Bronchial epithelial cell (primary cell): Measurements from ENCODE around the gene EP400. TPM values are rescaled to one million over a fixed set of nuclear protein-coding genes. Genes with fewer than 3 reads are reported as not detected.

ENCODE experiments used
- DNase-seq: peaks from one replicate; pipeline ENCODE4 v3.0.0-alpha.2; 2010; ENCODE audit warnings: low read depth
- FAIRE-seq: peaks from 2 replicates; lab custom pipeline; 2011; peaks lifted over from hg19 to GRCh38; lab: Jason Lieb, UNC
- H3K27me3 ChIP-seq: 2 replicates; pipeline ENCODE4 v1.5.1; 2011; ENCODE audit warnings: low read length; ENCODE audit not compliant: control insufficient read depth, insufficient read depth
- H3K36me3 ChIP-seq: 2 replicates; pipeline ENCODE4 v1.5.1; 2011; ENCODE audit warnings: low read length; ENCODE audit not compliant: control insufficient read depth, insufficient read depth
- H3K4me3 ChIP-seq: 2 replicates; pipeline ENCODE4 v1.5.1; 2011; ENCODE audit warnings: mild to moderate bottlenecking, low read depth, low read length, control low read depth
- CTCF ChIP-seq: IDR thresholded peaks from 2 replicates; pipeline ENCODE4 v1.5.1; 2011; ENCODE audit warnings: mild to moderate bottlenecking, moderate library complexity, low read length, control low read depth, inconsistent platforms; ENCODE audit not compliant: insufficient read depth, severe bottlenecking
- total RNA-seq: library from RNA; depleted of rRNA; stranded (reverse); fragments of >200 nt; gene quantifications from 2 replicates; pipeline ENCODE4 v1.2.1, GENCODE V29; 2014

The EP400 gene
- total RNA-seq, 1 donor from 2014 or later, result 5.8 TPM

GRCh38 chr12:131904346-131904745 lies 45.4 kb upstream of the EP400 start:
- no peaks in the 10 kb centered on the region for H3K27me3 ChIP-seq
- FAIRE-seq (no peak), DNase-seq (no peak)
- H3K36me3 ChIP-seq, result peaks cover 10% of the 10 kb centered on the region
- TF ChIP-seq CTCF, result no peak
- H3K4me3 ChIP-seq, result no peak overlapping the region

GRCh38 chr12:131905081-131905629 lies 44.6 kb upstream of the EP400 start:
- no peak for TF ChIP-seq CTCF
- Histone ChIP-seq H3K36me3 (peaks cover 13% of the 10 kb centered on the region), H3K4me3 (no peak overlapping the region), H3K27me3 (no peaks in the 10 kb centered on the region)
- DNase-seq, result no peak
- FAIRE-seq, result no peak

GRCh38 chr12:131905630-131906091 lies 44.1 kb upstream of the EP400 start:
- no peak for TF ChIP-seq CTCF
- DNase-seq, result no peak
- Histone ChIP-seq H3K4me3 (no peak overlapping the region), H3K27me3 (no peaks in the 10 kb centered on the region), H3K36me3 (peaks cover 15% of the 10 kb centered on the region)
- FAIRE-seq, result no peak

- no peaks in the 10 kb centered on the region for H3K27me3 ChIP-seq
- TF ChIP-seq CTCF, result no peak
- H3K4me3 ChIP-seq, result no peak overlapping the region
- FAIRE-seq (no peak), DNase-seq (no peak)
- peaks cover 29% of the 10 kb centered on the region for H3K36me3 ChIP-seq
Measured at GRCh38 chr12:131907379-131908091, 42.2 kb upstream of the EP400 start.

GRCh38 chr12:131908092-131909080 lies 41.4 kb upstream of the EP400 start:
- no peak for DNase-seq
- H3K36me3 ChIP-seq, result peaks cover 33% of the 10 kb centered on the region
- FAIRE-seq, result no peak
- no peak overlapping the region for H3K4me3 ChIP-seq
- TF ChIP-seq CTCF, result no peak
- H3K27me3 ChIP-seq, result no peaks in the 10 kb centered on the region
